HepG2 (cell line): ENCODE measurements around the gene NCOA4. TPM values are rescaled to one million over a fixed set of nuclear protein-coding genes. Genes with fewer than 3 reads are reported as not detected.
A peak's percentile ranks its signal among the peaks of the same experiment; 100 is the strongest.

Experiments used
- AHR ChIP-seq: IDR thresholded peaks from 2 replicates; pipeline ENCODE4 v1.6.1; 2018; ENCODE audit warnings: missing genetic modification reagents, missing compliant biosample characterization
- DNMT1 ChIP-seq: sonication (generic); formaldehyde crosslinking; IDR thresholded peaks from 2 replicates; pipeline ENCODE4 v1.5.1; 2020; ENCODE audit warnings: mild to moderate bottlenecking, missing genetic modification reagents
- ETV5 ChIP-seq: IDR thresholded peaks from 2 replicates; pipeline ENCODE4 v1.6.1; 2018; ENCODE audit warnings: missing biosample characterization, missing genetic modification reagents, inconsistent platforms, borderline replicate concordance
- HNRNPL ChIP-seq: fragments of 200-400 bp; formaldehyde crosslinking; IDR thresholded peaks from 2 replicates; pipeline ENCODE4 v1.6.1; 2017; ENCODE audit warnings: mild to moderate bottlenecking, low read depth, low read length
- MBD4 ChIP-seq: IDR thresholded peaks from 2 replicates; pipeline ENCODE4 v1.6.1; 2012; ENCODE audit warnings: low read length, inconsistent platforms, borderline replicate concordance
- MIER3 ChIP-seq: IDR thresholded peaks from 2 replicates; pipeline ENCODE4 v1.6.1; 2016; ENCODE audit warnings: missing compliant biosample characterization, borderline replicate concordance
- NR1H2 ChIP-seq: sonication (generic); formaldehyde crosslinking; IDR thresholded peaks from 2 replicates; pipeline ENCODE4 v1.8.1; 2022; ENCODE audit warnings: low read depth, missing genetic modification reagents, borderline replicate concordance
- PHF8 ChIP-seq: sonication (generic); formaldehyde crosslinking; IDR thresholded peaks from 2 replicates; pipeline ENCODE4 v1.5.0; 2020; ENCODE audit warnings: missing genetic modification reagents
- RARG ChIP-seq: sonication (generic); formaldehyde crosslinking; IDR thresholded peaks from 2 replicates; pipeline ENCODE4 v1.4.0; 2020; ENCODE audit warnings: low read depth, mild to moderate bottlenecking, missing genetic modification reagents
- RFX5 ChIP-seq: IDR thresholded peaks from 2 replicates; pipeline ENCODE4 v1.6.1; 2011; ENCODE audit warnings: low read depth, low read length, improper control_type of control experiment
- SALL1 ChIP-seq: sonication (generic); formaldehyde crosslinking; IDR thresholded peaks from 2 replicates; pipeline ENCODE4 v1.8.0; 2022; ENCODE audit warnings: mild to moderate bottlenecking, missing genetic modification reagents
- THYN1 ChIP-seq: sonication (generic); formaldehyde crosslinking; IDR thresholded peaks from 2 replicates; pipeline ENCODE4 v1.8.1; 2023; ENCODE audit warnings: low read depth, mild to moderate bottlenecking, moderate library complexity, missing genetic modification reagents, borderline replicate concordance
- YEATS2 ChIP-seq: sonication (generic); formaldehyde crosslinking; IDR thresholded peaks from 2 replicates; pipeline ENCODE4 v1.4.0; 2020; ENCODE audit warnings: missing genetic modification reagents, borderline replicate concordance
- ZKSCAN1 ChIP-seq: fragments of 150-350 bp; IDR thresholded peaks from 2 replicates; pipeline ENCODE4 v1.6.1; 2014; ENCODE audit warnings: low read length
- ZNF326 ChIP-seq: sonication (generic); formaldehyde crosslinking; IDR thresholded peaks from 2 replicates; pipeline ENCODE4 v1.4.0; 2020; ENCODE audit warnings: missing genetic modification reagents, borderline replicate concordance
- polyA plus RNA-seq, 8 experiments: library from polyadenylated mRNA; depleted of rRNA in 3 of 8; stranded (reverse) in 7 of 8; unstranded in 1 of 8; fragments of >200 nt; fragmentation: Illumina TruSeq in 4 of 8; extraction: Trizol in 4 of 8; gene quantifications; 2 replicates each; pipeline versions ENCODE4 v1.2.1 to v1.2.3, GENCODE V29; 2011 to 2016; ENCODE audit warnings: low read depth in 4 of 8, missing spikeins in 1 of 8, mixed read lengths in 1 of 8; ENCODE audit not compliant: insufficient read depth in 1 of 8
- total RNA-seq, 5 experiments: library from RNA; depleted of rRNA; stranded (reverse); fragments of >200 nt; fragmentation: Illumina TruSeq; extraction: Trizol; gene quantifications; 2 replicates each; pipeline ENCODE4 v1.2.3, GENCODE V29; 2016; ENCODE audit warnings: low read depth in 1 of 5
- TF ChIP-seq, protein P1 (sequence below): sonication (generic); formaldehyde crosslinking; conservative IDR thresholded peaks from 2 replicates; pipeline ENCODE4 v1.4.0; 2020; ENCODE audit warnings: missing genetic modification reagents
- TF ChIP-seq, protein P2 (sequence below): sonication (generic); formaldehyde crosslinking; IDR thresholded peaks from 2 replicates; pipeline ENCODE4 v1.5.1; 2020; ENCODE audit warnings: missing genetic modification reagents, mild to moderate bottlenecking, borderline replicate concordance
- TF ChIP-seq, protein P3 (sequence below): sonication (generic); formaldehyde crosslinking; IDR thresholded peaks from 2 replicates; pipeline ENCODE4 v1.4.0; 2020; ENCODE audit warnings: missing genetic modification reagents; ENCODE audit errors: not compliant biosample characterization
- TF ChIP-seq, protein P4 (sequence below): sonication (generic); formaldehyde crosslinking; IDR thresholded peaks from 2 replicates; pipeline ENCODE4 v1.4.0; 2020; ENCODE audit warnings: missing genetic modification reagents
- TF ChIP-seq, protein P5 (sequence below): sonication (generic); formaldehyde crosslinking; IDR thresholded peaks from 2 replicates; pipeline ENCODE4 v1.8.0; 2022; ENCODE audit warnings: missing genetic modification reagents, low read depth, mild to moderate bottlenecking, borderline replicate concordance
- TF ChIP-seq, protein P6 (sequence below): sonication (generic); formaldehyde crosslinking; IDR thresholded peaks from 2 replicates; pipeline ENCODE4 v1.8.1; 2023; ENCODE audit warnings: mild to moderate bottlenecking, missing genetic modification reagents, borderline replicate concordance

NCOA4 gene
- total and polyA plus RNA-seq, 2 of the 13 experiments (the other 11 are each of a cell fraction or from before 2014, with no cell fraction given), result 306 to 400 TPM

DNA sequence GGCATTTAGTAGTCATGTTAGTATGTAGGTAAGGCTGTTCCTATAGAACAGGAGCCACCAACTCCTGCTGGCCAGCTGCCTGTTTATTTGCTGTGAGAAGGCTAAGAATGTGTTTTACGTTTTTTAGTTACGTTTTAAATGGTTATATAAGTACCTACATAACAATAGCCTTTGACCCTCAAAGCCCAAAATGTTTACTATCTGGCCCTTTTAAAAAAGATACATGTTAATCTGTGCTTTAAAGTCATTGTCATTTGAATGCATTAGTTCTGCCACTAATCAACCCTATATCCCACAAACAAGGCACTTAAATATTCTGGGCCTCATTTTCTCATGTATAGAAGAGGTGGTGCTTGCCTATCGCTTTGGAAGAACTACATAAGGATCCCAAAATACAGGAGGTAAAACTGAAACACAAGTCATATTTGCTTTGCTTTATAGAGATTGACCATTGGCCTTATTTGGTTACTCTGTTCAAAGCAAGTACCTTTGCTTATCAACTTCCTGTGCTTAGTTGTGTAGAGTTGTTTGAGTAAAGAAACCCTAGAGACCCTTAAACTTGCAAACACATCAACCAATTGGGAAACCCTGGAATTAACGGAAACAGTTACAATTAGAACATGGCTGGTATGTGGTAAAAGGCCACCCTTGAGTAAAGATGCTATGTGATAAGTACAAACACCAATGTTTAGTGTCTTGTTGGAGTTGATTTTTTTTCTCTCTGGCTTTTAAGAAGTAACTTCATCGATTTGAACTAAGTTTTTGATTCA is 32.2 kb downstream of the NCOA4 start (continued):
- TF ChIP-seq SALL1 (CRISPR knock-in tag) (peak; percentile 8; the same call in 1 of the 2 replicates), RARG (CRISPR knock-in tag) (no peak), MBD4 (peak; percentile 92; the same call in 1 of the 2 replicates), ZNF326 (CRISPR knock-in tag) (no peak), MIER3 (CRISPR knock-in tag) (peak; percentile 62; the same call in 1 of the 2 replicates), RFX5 (no peak), DNMT1 (CRISPR knock-in tag) (no peak), ETV5 (CRISPR knock-in tag) (peak; percentile 98), YEATS2 (CRISPR knock-in tag) (peak; percentile 9; the same call in 1 of the 2 replicates), HNRNPL (no peak), THYN1 (CRISPR knock-in tag) (0 out of 2 replicates have a peak, but pooled peaks have one; percentile 60), AHR (CRISPR knock-in tag) (no peak), ZKSCAN1 (no peak), NR1H2 (no peak), PHF8 (CRISPR knock-in tag) (no peak)
- TF ChIP-seq, protein P1, sequence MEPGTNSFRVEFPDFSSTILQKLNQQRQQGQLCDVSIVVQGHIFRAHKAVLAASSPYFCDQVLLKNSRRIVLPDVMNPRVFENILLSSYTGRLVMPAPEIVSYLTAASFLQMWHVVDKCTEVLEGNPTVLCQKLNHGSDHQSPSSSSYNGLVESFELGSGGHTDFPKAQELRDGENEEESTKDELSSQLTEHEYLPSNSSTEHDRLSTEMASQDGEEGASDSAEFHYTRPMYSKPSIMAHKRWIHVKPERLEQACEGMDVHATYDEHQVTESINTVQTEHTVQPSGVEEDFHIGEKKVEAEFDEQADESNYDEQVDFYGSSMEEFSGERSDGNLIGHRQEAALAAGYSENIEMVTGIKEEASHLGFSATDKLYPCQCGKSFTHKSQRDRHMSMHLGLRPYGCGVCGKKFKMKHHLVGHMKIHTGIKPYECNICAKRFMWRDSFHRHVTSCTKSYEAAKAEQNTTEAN, result peak; percentile 37; the same call in 1 of the 2 replicates
- TF ChIP-seq, protein P2, sequence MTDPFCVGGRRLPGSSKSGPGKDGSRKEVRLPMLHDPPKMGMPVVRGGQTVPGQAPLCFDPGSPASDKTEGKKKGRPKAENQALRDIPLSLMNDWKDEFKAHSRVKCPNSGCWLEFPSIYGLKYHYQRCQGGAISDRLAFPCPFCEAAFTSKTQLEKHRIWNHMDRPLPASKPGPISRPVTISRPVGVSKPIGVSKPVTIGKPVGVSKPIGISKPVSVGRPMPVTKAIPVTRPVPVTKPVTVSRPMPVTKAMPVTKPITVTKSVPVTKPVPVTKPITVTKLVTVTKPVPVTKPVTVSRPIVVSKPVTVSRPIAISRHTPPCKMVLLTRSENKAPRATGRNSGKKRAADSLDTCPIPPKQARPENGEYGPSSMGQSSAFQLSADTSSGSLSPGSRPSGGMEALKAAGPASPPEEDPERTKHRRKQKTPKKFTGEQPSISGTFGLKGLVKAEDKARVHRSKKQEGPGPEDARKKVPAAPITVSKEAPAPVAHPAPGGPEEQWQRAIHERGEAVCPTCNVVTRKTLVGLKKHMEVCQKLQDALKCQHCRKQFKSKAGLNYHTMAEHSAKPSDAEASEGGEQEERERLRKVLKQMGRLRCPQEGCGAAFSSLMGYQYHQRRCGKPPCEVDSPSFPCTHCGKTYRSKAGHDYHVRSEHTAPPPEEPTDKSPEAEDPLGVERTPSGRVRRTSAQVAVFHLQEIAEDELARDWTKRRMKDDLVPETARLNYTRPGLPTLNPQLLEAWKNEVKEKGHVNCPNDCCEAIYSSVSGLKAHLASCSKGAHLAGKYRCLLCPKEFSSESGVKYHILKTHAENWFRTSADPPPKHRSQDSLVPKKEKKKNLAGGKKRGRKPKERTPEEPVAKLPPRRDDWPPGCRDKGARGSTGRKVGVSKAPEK (CRISPR knock-in tag), result no peak
- TF ChIP-seq, protein P3, sequence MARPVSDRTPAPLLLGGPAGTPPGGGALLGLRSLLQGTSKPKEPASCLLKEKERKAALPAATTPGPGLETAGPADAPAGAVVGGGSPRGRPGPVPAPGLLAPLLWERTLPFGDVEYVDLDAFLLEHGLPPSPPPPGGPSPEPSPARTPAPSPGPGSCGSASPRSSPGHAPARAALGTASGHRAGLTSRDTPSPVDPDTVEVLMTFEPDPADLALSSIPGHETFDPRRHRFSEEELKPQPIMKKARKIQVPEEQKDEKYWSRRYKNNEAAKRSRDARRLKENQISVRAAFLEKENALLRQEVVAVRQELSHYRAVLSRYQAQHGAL (CRISPR knock-in tag), result no peak
- TF ChIP-seq, protein P4, sequence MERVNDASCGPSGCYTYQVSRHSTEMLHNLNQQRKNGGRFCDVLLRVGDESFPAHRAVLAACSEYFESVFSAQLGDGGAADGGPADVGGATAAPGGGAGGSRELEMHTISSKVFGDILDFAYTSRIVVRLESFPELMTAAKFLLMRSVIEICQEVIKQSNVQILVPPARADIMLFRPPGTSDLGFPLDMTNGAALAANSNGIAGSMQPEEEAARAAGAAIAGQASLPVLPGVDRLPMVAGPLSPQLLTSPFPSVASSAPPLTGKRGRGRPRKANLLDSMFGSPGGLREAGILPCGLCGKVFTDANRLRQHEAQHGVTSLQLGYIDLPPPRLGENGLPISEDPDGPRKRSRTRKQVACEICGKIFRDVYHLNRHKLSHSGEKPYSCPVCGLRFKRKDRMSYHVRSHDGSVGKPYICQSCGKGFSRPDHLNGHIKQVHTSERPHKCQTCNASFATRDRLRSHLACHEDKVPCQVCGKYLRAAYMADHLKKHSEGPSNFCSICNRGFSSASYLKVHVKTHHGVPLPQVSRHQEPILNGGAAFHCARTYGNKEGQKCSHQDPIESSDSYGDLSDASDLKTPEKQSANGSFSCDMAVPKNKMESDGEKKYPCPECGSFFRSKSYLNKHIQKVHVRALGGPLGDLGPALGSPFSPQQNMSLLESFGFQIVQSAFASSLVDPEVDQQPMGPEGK (CRISPR knock-in tag), result 0 out of 2 replicates have a peak, but pooled peaks have one; percentile 16
- TF ChIP-seq, protein P5, sequence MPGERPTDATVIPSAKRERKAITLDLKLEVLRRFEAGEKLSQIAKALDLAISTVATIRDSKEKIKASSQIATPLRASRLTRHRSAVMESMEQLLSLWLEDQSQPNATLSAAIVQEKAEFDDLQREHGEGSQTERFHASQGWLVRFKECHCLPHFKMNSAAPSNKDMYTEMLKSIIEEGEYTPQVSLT (CRISPR knock-in tag), result no peak
- TF ChIP-seq, protein P6, sequence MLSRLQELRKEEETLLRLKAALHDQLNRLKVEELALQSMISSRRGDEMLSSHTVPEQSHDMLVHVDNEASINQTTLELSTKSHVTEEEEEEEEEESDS, result peak; percentile 80; the same call in 1 of the 2 replicates
